Peyer's patch (tissue), 4 donors: ENCODE results near the gene ARHGAP26.

Experiments used
- CTCF ChIP-seq, 6 experiments: fragments of 450-650 bp in 4 of 6; fragments of 200-600 bp in 2 of 6; sonication (generic) in 1 of 6; IDR thresholded peaks; one replicate each; pipeline ENCODE4 v1.5.1; 2017 to 2019; ENCODE audit warnings: antibody characterized with exemption in 6 of 6, mild to moderate bottlenecking in 3 of 6, moderate library complexity in 1 of 6
- POLR2A ChIP-seq, 2 donors: fragments of 450-650 bp; IDR thresholded peaks; one replicate each; pipeline ENCODE4 v1.5.1; 2017; ENCODE audit warnings: antibody characterized with exemption in 2 of 2, mild to moderate bottlenecking in 2 of 2, moderate library complexity in 2 of 2

- TF ChIP-seq POLR2A (IDR thresholded peaks at IDR 0.05) (no peak), CTCF (IDR thresholded peaks at IDR 0.05) (no peak)
Observed at GRCh38 chr5:142724821-142725220, 45.4 kb upstream of the ARHGAP26 start.
